Osteoblast (primary cell): ENCODE results near the gene HEXB. TPM values are rescaled to one million over a fixed set of nuclear protein-coding genes. Genes with fewer than 3 reads are reported as not detected.

Experiments
- DNase-seq: peaks from one replicate; pipeline ENCODE4 v3.0.0; 2011; ENCODE audit warnings: low spot score, mixed read lengths; ENCODE audit not compliant: insufficient read length; ENCODE audit errors: missing footprints
- H2AFZ ChIP-seq: 2 replicates; pipeline ENCODE4 v1.6.0; 2011; ENCODE audit warnings: mild to moderate bottlenecking, low read length
- H3K27ac ChIP-seq: 2 replicates; pipeline ENCODE4 v1.5.1; 2011; ENCODE audit warnings: mild to moderate bottlenecking, low read depth, low read length, moderate library complexity
- H3K27me3 ChIP-seq: 2 replicates; pipeline ENCODE4 v1.6.0; 2012; ENCODE audit warnings: mild to moderate bottlenecking, control low read depth, inconsistent platforms, low read length, moderate library complexity; ENCODE audit not compliant: insufficient read depth
- H3K36me3 ChIP-seq: 2 replicates; pipeline ENCODE4 v1.5.1; 2011; ENCODE audit warnings: mild to moderate bottlenecking, low read length, control low read depth, moderate library complexity; ENCODE audit not compliant: insufficient read depth
- H3K4me1 ChIP-seq: 2 replicates; pipeline ENCODE4 v1.5.1; 2011; ENCODE audit warnings: mild to moderate bottlenecking, low read length, control low read depth, moderate library complexity; ENCODE audit not compliant: insufficient read depth
- H3K4me2 ChIP-seq: 2 replicates; pipeline ENCODE4 v1.6.0; 2011; ENCODE audit warnings: mild to moderate bottlenecking, low read length; ENCODE audit not compliant: insufficient read depth
- H3K4me3 ChIP-seq: fragments of 200-600 bp; sonication (generic); 3 replicates; pipeline ENCODE4 v1.5.1; 2012; ENCODE audit warnings: mild to moderate bottlenecking, low read length, inconsistent platforms; ENCODE audit not compliant: insufficient read depth
- H3K79me2 ChIP-seq: 2 replicates; pipeline ENCODE4 v1.6.0; 2012; ENCODE audit warnings: mild to moderate bottlenecking, low read length, control low read depth, inconsistent platforms; ENCODE audit not compliant: insufficient read depth
- H3K9me3 ChIP-seq: 2 replicates; pipeline ENCODE4 v1.5.1; 2011; ENCODE audit warnings: low read depth, low read length, control low read depth
- H4K20me1 ChIP-seq: 2 replicates; pipeline ENCODE4 v1.6.0; 2012; ENCODE audit warnings: mild to moderate bottlenecking, low read length, control low read depth; ENCODE audit not compliant: insufficient read depth
- CTCF ChIP-seq: IDR thresholded peaks from 2 replicates; pipeline ENCODE4 v1.5.1; 2011; ENCODE audit warnings: mild to moderate bottlenecking, low read depth, low read length, moderate library complexity; ENCODE audit errors: extremely low read depth
- total RNA-seq: library from RNA; depleted of rRNA; stranded (reverse); fragments of >200 nt; gene quantifications from 2 replicates; pipeline ENCODE4 v1.2.3, GENCODE V29; 2012

The HEXB gene
- total RNA-seq, 1 donor, result 267 TPM

- peaks cover 2% of the 10 kb centered on the region for H3K9me3 ChIP-seq
These were observed 76.2 kb downstream of the HEXB start for GRCh38 chr5:74761241-74761640.

GRCh38 chr5:74762599-74762998 is 77.6 kb downstream of the HEXB start:
- Histone ChIP-seq H3K4me2 (peak overlapping the region; percentile 23), H3K4me3 (no peak overlapping the region), H3K27ac (peak overlapping the region; percentile 58), H3K79me2 (peaks cover 56% of the 10 kb centered on the region), H3K36me3 (peaks cover 17% of the 10 kb centered on the region), H3K4me1 (peaks cover 33% of the 10 kb centered on the region), H4K20me1 (no peaks in the 10 kb centered on the region), H2AFZ (no peak overlapping the region), H3K27me3 (no peaks in the 10 kb centered on the region), H3K9me3 (no peaks in the 10 kb centered on the region)
- TF ChIP-seq CTCF, result no peak
- DNase-seq, result no peak

More at GRCh38 chr5:74761241-74761640, 76.2 kb downstream of the HEXB start:
- H3K4me1 ChIP-seq, result peaks cover 33% of the 10 kb centered on the region
- H2AFZ ChIP-seq, result no peak overlapping the region
- H3K27me3 ChIP-seq, result no peaks in the 10 kb centered on the region
- TF ChIP-seq CTCF, result no peak
- no peaks in the 10 kb centered on the region for H4K20me1 ChIP-seq
- H3K79me2 ChIP-seq, result peaks cover 47% of the 10 kb centered on the region
- no peak overlapping the region for H3K27ac ChIP-seq
- H3K36me3 ChIP-seq, result peaks cover 31% of the 10 kb centered on the region
- H3K4me3 ChIP-seq, result no peak overlapping the region
- no peak for DNase-seq
- H3K4me2 ChIP-seq, result no peak overlapping the region

- H3K4me2 ChIP-seq, result no peak overlapping the region
These were observed 78.5 kb downstream of the HEXB start for GRCh38 chr5:74763504-74763903.

GRCh38 chr5:74765201-74765600 is 80.2 kb downstream of the HEXB start:
- TF ChIP-seq CTCF, result no peak
- H3K79me2 ChIP-seq, result peaks cover 66% of the 10 kb centered on the region
- no peak overlapping the region for H2AFZ ChIP-seq
- peak; percentile 66 for DNase-seq
- peak overlapping the region; percentile 100 for H3K4me2 ChIP-seq
- no peaks in the 10 kb centered on the region for H3K9me3 ChIP-seq
- H4K20me1 ChIP-seq, result no peaks in the 10 kb centered on the region
- no peak overlapping the region for H3K4me3 ChIP-seq
- H3K36me3 ChIP-seq, result peaks cover 15% of the 10 kb centered on the region
- peaks cover 41% of the 10 kb centered on the region for H3K4me1 ChIP-seq
- peak overlapping the region; percentile 22 for H3K27ac ChIP-seq
- no peaks in the 10 kb centered on the region for H3K27me3 ChIP-seq

More at GRCh38 chr5:74763504-74763903, 78.5 kb downstream of the HEXB start:
- TF ChIP-seq CTCF, result no peak
- Histone ChIP-seq H3K4me3 (no peak overlapping the region), H3K36me3 (peaks cover 8% of the 10 kb centered on the region), H3K79me2 (peaks cover 65% of the 10 kb centered on the region), H4K20me1 (no peaks in the 10 kb centered on the region), H2AFZ (no peak overlapping the region), H3K27me3 (no peaks in the 10 kb centered on the region), H3K9me3 (no peaks in the 10 kb centered on the region), H3K27ac (no peak overlapping the region), H3K4me1 (peaks cover 41% of the 10 kb centered on the region)
- no peak for DNase-seq
